GM15510 (cell line): ENCODE measurements around the gene SYCP2.

ENCODE experiments used
- POLR2A ChIP-seq: IDR thresholded peaks from 3 replicates; pipeline ENCODE4 v1.6.1; 2011; ENCODE audit warnings: borderline replicate concordance; ENCODE audit not compliant: insufficient read length; ENCODE audit errors: extremely low read depth

SYCP2 gene

DNA sequence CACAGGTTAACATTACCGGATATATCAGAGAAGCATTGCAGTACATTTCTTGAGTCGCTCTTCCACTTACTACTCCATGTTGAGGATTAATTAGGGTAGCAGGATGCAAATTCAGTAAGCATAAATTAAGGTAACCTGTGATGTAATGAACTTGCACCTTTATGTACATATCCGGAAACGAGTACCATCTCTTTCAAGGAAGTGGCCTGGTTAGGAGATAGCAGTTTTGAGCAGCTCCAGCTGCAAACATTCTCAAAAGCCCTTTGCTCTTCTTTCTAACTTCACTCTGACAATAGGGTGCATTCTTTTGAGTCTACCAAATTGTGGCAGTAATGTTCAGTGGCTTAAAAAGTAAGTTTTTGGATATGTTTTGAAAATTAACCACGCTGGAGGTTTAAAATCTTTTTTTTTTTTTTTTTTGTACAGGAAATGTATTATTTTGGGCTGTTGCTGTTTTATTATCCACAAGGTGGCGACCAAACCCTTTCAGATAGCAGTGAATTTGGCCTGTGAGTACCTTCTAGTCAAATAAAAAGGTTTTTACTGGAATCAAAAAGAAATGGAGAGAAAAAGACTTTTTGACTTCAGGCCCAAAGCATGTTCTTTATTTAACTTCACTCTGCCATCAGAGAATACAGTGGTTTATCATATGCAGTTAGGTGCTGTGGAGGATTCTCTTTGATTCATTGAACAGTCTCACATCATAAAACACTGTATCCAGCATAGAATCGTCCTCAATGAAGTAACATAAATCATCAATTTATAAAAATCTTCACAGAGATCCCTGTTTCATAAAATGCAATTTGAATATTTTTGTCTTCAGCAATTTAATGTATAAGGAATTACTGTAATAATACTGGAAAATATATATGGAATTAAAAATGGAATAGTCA is 15.6 kb upstream of the SYCP2 start:
- no peak for TF ChIP-seq POLR2A

DNA sequence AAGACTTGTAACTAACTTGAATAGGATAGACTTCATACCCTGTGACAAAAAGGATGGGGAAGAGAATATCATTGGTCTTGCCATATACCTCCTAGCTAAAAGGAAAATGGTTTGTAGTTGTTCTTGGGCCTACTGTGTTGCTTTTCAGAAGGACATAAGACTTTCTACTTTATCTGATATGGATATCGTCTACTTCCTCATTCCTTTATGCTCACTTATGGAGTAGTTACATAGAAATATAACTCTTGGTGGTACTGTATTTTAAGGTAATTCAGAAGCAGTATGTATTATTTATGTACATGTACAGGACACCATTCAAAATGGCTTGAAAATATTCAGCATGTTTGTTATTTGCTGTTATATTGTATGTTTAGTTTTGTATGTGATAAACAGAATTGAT is 14.8 kb upstream of the SYCP2 start:
- TF ChIP-seq POLR2A = no peak

DNA sequence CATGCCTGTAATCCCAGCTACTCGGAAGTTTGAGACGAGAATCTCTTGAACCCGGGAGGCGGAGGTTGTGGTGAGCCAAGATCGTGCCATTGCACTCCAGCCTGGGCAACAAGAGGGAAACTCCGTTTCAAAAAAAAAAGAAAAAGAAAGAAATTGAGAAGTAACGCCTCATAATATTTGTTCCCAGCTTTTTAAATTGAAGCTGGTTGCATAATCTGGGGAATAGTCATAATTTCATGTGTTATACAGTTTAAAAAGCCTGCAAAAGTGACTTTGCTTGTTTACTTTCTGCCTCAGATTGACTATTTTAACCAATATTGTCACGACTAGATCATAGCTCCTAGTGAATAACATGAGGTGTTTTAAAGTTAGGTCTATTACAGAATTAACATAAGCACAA is 13.9 kb upstream of the SYCP2 start:
- no peak for TF ChIP-seq POLR2A

DNA sequence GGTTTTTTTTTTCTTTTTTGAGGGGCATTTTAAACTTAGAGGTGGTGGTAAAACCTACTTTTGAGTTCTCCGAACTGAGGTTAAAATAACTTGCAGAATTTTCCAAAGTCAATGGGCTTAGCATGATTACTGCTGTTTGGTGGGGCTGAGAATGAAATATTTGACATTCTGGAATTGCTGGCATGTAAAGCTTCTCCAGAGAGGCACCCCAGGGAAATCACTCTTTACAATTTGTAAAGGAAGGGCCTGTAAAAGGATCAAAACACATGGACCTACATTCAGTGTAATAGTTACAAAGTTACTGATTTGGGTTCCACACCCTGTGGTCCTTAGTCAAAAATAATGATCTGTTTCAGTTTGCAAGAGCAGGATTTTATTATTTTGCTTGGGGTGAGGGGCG is 12.3 kb upstream of the SYCP2 start:
- TF ChIP-seq POLR2A = no peak

DNA sequence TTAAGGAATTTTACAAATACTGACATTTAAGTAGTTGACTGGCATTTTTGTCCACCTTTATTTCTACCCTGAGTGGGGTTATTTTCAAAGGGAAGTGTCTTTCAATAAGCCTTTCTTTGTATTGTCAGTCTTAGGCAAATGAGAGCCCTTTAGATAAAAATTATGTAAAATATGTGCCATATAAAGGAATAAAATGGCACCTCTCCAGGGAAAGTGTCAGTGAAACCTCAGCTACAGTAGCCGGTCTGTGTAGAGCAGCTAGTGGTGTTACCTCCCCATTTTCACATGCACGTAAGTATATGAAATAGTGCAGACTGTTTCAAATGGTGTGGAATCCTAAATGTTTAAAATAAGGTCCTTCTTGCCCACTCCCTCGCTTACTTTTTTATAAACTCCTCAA is 11.7 kb upstream of the SYCP2 start:
- TF ChIP-seq POLR2A = no peak

DNA sequence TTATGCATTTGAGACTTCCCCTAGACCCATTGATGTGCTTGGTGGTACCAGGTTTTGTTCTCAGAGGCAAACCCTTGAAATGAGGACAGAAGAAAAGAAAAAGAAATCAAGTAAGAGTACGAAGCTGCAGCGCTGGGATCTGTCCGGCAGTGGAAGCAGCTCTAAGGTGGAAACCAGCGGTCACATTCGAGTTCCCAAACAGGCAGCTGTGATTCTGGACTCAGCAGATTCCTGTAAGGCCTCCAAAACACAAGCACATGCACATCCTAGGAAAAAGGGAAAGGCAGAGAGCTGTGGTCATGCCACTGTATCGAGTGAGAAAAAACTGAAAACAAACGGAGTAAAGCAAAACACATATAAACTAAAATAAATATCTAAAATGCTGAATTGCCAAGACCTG is 11.3 kb upstream of the SYCP2 start:
- TF ChIP-seq POLR2A = no peak

DNA sequence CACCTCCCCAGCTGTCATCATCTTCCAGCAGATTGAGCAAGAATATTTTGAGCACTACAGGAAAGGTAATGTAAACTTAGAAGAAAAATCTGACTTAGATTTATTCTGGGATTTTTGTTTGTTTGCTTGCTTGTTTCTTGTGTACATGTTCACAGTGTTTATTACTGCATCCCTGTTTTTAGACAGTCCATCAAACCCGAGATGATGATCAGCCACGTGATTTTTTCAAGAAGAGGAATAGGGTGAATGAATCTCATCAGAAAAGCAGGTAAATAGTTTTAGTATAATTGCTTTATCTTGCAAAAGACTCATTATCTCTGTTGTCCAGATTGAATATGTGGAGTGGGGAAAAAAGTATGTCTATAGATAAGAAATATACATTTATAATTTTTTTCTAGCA is 8.8 kb upstream of the SYCP2 start:
- TF ChIP-seq POLR2A = no peak

DNA sequence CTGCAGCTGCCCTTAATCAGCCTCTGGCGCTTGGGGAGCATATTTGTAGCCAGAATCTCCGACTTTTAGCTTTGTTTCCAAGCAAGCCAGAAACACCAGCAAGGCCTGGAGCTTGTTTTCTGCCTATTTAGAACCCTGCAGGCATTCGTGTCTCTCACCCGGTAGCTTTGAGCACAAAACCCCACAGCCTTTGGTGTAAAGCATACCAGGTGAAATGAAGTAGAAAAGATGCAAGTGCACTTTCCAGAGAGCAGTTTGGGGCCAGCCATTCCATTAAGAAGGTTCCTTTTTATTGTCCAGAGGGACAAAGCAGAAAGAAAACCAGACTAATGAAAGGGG is 7.5 kb upstream of the SYCP2 start:
- no peak for TF ChIP-seq POLR2A

DNA sequence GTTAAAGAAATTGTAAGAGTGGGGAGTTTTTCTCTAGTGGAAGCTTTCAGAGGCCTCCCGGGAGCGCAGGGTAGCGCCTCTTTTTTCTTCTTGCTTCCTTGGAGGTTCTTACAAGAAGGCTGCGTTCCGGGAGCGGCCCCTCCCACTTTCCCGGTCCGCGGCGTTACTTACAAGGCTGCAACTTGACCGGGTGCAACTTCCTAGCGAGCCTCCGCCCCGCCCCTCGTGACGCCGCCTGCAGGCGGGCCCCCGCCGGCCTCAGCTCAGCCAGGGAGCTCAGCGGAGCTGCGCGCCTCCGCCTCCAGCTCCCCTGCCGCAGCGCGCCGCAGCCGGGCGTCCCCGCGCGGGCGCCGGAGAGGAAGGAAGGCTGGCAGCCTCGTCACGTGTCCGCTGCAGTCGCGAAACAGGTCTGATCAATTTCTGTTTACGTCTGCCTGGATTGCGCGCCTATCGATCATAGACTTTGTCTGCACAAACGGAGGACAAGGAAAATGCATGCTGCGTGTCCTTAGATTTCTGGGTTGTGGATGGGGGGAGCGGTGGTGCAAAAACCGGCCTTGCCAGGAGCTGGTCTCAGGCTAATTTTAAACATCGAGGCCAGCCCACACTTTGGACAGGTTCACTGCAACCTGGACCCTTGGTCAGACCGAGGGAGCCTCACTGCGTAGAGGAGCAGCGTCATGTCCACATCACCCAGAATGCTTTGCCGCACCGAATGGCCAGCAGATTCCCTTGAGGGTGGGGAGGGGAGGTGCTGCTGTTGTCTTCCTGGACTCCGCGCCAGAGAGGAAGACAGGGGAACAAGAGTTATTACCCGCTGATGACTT is 6.9 kb upstream of the SYCP2 start, which contains the start of the genes FAM217B and PPP1R3D:
Gene FAM217B (plus strand): TSS at position 261 of the 827 bp plus-strand sequence. CDS start 3,555 bp downstream, outside the sequence.
Gene PPP1R3D (minus strand): TSS at position 177 of the 827 bp plus-strand sequence. CDS start 374 bp downstream, outside the sequence.
- TF ChIP-seq POLR2A = peak; percentile 70

DNA sequence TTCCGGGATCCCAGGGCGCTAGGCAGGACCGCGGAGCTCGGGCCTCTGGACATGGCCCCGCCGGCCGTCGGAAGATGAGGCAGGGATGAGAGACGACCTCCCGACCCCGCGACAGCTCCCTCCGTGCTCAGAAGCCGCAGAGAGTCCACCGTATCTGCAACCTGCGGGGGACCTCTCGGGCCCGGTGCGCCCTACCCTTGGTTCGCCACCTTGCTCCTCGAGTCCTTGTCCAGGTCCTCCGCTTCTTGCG is 6.4 kb upstream of the SYCP2 start:
- no peak for TF ChIP-seq POLR2A

DNA sequence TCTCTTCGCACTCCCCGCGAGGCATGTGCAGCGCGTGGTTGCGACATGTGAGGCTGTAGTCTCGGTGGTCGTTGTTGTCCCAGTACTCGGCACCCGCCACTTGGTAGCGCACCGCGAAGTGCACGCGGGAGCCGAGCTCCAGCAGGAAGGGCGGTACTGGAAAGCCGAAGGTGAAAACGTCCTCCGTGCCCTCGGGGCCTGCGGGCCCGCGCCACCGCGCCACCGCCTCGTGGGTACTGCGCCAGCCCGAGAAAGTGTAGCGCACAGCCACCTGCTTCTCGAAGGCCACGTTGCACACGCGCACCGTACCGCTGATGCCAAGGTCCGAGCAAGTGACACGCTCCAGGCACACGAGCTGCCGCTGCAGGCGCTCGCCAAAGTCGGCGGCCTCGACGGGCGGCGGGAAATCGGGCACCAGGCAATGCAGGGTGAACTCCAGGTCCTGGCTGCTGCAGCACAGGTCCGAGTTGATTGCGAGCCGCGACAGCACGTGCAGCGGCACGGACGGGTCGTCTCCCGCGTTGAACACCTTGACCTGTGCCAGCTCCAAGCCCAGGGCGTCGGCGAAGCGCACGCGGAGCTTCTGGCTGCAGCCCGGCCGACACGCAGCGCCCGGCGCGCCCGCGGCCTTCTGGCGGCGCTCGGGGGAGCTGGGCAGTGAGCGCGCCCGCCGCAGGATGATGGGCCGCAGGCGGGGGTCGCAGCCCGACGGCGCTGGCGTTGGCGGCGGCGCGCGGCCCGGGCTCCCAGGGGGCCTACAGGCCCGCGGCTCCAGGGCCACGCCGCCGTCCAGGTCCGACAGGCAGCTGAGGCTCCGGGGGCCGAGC is 5.8 kb upstream of the SYCP2 start:
- TF ChIP-seq POLR2A = no peak

DNA sequence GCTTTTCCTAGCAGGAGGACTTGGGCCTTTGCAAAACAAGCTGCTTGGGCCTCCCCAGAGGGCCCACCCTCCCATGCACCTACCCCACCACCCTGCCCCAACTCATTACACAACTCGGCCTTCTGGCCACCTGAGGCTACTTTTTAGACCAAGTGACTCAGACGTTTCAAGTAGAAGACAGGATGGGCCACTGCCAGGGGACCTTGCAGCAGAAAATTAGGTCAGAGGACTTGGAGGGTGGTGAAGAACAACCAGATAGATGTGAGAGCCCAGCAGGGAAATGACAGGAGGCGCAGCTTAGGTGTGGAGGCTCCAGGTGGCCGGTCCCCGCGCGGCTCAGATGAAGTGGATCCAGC is 5.2 kb upstream of the SYCP2 start:
- no peak for TF ChIP-seq POLR2A

DNA sequence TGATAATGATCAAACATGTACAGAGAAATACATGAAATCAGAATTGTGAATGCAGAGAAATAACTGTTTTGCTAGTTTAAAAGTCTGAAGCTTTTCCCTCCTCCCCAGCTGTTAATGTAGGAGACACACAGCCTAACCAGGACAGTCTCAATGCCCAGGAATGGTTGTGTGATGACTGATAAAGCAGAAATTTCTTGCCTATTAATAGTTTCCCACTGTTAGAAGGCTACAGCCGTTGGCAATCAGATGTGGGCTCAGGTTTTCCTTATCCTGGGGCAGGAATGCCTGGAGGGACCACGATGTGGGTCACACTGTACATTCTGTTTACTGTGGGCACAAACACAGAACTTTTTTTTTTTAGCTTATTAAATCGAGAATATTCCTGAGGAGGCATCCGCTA is 4.8 kb upstream of the SYCP2 start:
- no peak for TF ChIP-seq POLR2A

DNA sequence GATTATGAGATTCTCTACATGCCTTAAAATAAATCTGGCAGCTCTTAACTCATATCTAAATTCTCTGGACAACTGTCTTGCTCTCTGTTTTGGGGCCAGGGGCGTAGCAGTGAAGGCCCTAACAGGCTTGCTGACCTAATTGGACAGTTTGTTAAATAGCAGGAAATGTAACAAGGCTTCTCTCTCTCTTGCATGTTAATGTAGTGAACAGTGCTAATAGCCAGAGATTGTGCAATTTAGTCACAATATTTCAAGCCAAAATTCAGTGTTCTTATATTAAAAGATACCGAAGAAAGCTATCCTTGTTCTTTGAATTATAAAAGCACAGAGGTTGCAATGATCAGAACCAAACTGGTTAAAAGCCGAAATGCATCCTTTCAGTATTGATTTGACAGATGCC is 3.7 kb upstream of the SYCP2 start:
- no peak for TF ChIP-seq POLR2A

DNA sequence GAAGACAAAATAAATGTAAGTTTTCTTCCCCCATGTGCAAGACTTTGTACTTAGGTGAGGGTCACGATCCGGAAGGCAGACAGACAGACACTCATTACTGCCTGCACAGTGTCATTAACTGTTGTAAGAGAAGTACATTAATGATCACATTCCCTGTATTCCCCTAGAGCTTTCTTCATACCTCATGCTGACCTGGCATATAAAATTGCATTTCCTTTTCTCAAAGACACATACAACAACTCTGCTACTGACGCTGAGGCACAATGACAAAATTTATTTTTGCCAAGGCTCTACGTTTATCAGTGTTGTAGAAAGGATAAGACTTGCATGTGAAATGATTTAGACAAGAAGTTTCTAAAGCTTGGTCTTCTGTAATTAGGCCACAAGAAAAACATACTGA is 3.0 kb upstream of the SYCP2 start:
- no peak for TF ChIP-seq POLR2A

DNA sequence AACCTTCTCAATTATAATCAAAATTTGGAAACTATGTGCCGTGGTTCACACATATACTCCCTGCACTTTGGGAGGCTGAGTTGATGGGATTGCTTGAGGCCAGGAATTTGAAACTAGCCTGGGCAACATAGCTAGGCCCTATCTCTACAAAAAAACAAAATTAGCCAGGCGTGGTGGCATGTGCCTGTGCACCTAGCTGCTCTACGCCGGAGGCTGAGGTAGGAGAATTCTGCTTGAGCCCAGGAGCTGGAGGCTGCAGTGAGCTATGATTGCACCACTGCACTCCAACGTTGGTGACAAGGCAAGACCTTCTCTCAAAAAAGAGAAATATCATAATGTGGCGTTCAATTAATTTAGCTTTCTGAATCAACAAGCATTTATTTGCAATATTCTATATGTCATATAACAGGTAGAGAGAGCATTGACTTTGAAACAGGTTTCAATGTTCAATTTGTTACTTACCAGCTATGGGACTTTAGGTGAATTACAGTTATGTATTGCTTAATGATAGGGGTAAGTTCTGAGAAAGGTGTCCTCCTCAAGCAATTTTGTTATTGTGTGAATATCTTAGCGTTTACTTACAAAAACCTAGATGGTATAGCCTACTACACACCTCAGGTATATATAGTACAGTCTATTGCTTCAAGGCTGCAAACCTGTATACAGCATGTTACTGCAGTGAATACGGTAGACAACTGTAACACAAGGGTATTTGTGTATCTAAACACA is 2.2 kb upstream of the SYCP2 start:
- TF ChIP-seq POLR2A = no peak
